GM20000 (cell line): ENCODE data around the gene EXOC2.

Experiments used
- DNase-seq: peaks from one replicate; pipeline ENCODE4 v3.0.0; 2012; ENCODE audit warnings: low spot score
- CTCF ChIP-seq: IDR thresholded peaks from 2 replicates; pipeline ENCODE4 v1.5.1; 2012; ENCODE audit warnings: mild to moderate bottlenecking, control low read depth; ENCODE audit errors: extremely low read depth, missing control alignments

EXOC2 gene

DNA sequence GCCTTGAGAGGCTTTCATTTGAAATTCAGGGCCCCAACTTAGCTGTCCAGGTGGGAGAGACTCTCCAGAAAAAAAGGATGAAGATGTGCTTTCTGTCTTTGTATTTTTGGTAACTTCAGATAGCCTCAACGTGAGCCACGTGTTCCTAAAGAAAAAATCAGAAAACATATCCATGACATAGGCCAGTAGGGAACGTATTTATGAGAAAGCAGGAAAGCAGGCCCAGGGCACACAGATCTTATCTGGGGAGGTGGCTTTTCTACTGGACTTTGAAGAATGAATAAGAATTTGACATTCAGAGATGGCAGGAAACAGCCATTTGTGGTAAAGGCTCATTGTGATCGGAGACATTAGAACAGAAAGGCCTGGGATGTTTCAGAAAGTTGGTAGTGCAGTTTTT is 21.2 kb upstream of the EXOC2 start:
- no peak for TF ChIP-seq CTCF
- no peak for DNase-seq

GRCh38 chr6:713351-713750 is 20.4 kb upstream of the EXOC2 start:
- no peak for DNase-seq
- TF ChIP-seq CTCF, result no peak

GRCh38 chr6:712805-713204 is 19.9 kb upstream of the EXOC2 start:
- no peak for TF ChIP-seq CTCF
- DNase-seq, result no peak

- TF ChIP-seq CTCF, result no peak
Observed at GRCh38 chr6:711925-712324, 19.0 kb upstream of the EXOC2 start.

GRCh38 chr6:710601-711571 is 17.9 kb upstream of the EXOC2 start:
- peak; percentile 84 for DNase-seq
- TF ChIP-seq CTCF, result no peak

More at GRCh38 chr6:711925-712324, 19.0 kb upstream of the EXOC2 start:
- DNase-seq, result no peak

DNA sequence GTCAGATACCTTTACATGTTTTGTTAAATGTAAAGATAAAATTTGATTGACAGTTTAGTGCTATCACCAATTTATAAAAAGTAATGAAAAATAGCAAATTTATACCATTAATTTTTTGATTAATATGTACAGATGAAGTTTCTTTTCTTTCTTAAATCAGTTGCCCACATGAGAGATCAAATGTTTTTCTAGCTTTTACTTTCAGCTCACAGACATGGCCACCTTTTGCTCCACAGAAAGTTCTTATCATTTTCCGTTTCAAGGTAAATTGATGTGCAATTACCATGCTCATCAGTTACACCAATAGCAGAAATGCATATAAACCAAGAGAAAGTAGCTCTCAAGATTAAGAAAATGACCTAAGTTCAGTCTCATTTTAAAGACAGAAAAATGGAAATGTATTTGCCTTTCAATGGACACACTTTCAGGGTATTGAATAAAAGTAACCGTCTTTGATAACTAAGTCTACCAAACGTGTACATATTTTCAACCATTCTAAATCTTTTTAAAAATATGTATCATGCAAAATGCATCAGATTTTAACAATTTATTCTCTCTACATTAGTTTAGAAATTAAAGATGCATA is 16.6 kb upstream of the EXOC2 start:
- TF ChIP-seq CTCF, result no peak
- DNase-seq, result no peak

DNA sequence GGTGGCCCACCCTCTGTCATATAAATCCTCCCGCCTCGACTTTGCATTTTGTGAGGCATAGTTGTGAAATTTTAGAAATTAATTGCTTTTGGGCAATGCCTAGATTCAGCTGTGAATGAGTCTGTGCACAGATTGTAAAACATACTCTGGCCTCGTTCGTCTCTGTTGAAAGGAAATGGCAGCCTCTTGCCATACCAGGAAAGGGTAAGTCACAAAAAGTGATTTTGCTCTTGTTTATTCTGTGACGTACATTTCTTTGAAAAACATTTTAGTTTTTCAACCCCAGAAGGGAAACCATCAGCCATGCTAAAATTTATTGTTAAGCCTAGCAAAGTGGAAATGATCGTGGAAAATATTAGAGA is 15.3 kb upstream of the EXOC2 start:
- no peak for TF ChIP-seq CTCF
- no peak for DNase-seq
